ENCODE results near the gene DNAJC1.

GRCh38 chr10:21961847-21962246 is 41.7 kb downstream of the DNAJC1 start:
- no peak for TF ChIP-seq REST (IDR thresholded peaks at IDR 0.05; ENCODE audit: insufficient read depth in 1 of 2, low read depth in 2 of 2, low read length in 2 of 2)
- TF ChIP-seq POLR2AphosphoS5 (IDR thresholded peaks at IDR 0.05; ENCODE audit: low read depth, low read length) = no peak
- no peak for TF ChIP-seq TAF1 (IDR thresholded peaks at IDR 0.05; ENCODE audit: borderline replicate concordance, insufficient read depth, low read length)

Data from PFSK-1 (cell line).